ENCODE data around the gene CDC42EP3.

The CDC42EP3 gene

GRCh38 chr2:37593024-37593423 is 78.4 kb downstream of the CDC42EP3 start:
- no peak overlapping the region for H3K4me3 ChIP-seq (ENCODE audit: low read depth, low read length)
- no peak for DNase-seq (ENCODE audit: low read depth)
- TF ChIP-seq CTCF (IDR thresholded peaks at IDR 0.05; ENCODE audit: insufficient read depth, low read depth, low read length, missing control alignments), result no peak
